H1 (cell line): ENCODE results near the gene NCR2. TPM values are rescaled to one million over a fixed set of nuclear protein-coding genes. Genes with fewer than 3 reads are reported as not detected.

ENCODE experiments used
- CTCF ChIA-PET: fragments of 300-600 bp; sonication (Branson Sonifier 250); formaldehyde crosslinking; loops from one replicate; lab custom pipeline; 2021; ENCODE audit not compliant: partially characterized antibody; lab: Charles Lee
- POLR2A ChIA-PET: fragments of 300-600 bp; sonication (Branson Sonifier 250); formaldehyde crosslinking; loops from one replicate; lab custom pipeline; 2021; ENCODE audit warnings: inconsistent platforms; ENCODE audit not compliant: partially characterized antibody; lab: Charles Lee
- DNase-seq, 2 experiments: peaks; one replicate each; pipeline versions ENCODE4 v3.0.0 to v3.0.0-alpha.2; 2010 to 2022; ENCODE audit warnings: low spot score in 2 of 2, low read depth in 1 of 2, mixed read lengths in 1 of 2
- FAIRE-seq: peaks from 2 replicates; lab custom pipeline; 2011; peaks lifted over from hg19 to GRCh38; lab: Jason Lieb, UNC
- H2AFZ ChIP-seq: 2 replicates; pipeline ENCODE4 v1.8.1; 2012; ENCODE audit warnings: low read length, inconsistent platforms
- H2AK5ac ChIP-seq: 2 replicates; pipeline ENCODE4 v1.6.1; 2013; ENCODE audit warnings: low read depth, low read length
- H2BK120ac ChIP-seq: replicated peaks from 2 replicates; pipeline ENCODE3; 2013; ENCODE audit warnings: low read depth, low read length, inconsistent platforms
- H2BK12ac ChIP-seq: 2 replicates; pipeline ENCODE4 v1.6.1; 2013; ENCODE audit warnings: low read depth, low read length
- H2BK15ac ChIP-seq: 2 replicates; pipeline ENCODE4 v1.6.1; 2013; ENCODE audit warnings: low read length
- H2BK20ac ChIP-seq: 2 replicates; pipeline ENCODE4 v1.6.1; 2013; ENCODE audit warnings: low read length
- H2BK5ac ChIP-seq: 2 replicates; pipeline ENCODE4 v1.6.1; 2013; ENCODE audit warnings: low read depth, low read length
- H3K14ac ChIP-seq: 2 replicates; pipeline ENCODE4 v1.6.1; 2013; ENCODE audit warnings: inconsistent platforms; ENCODE audit not compliant: insufficient read length
- H3K18ac ChIP-seq: 2 replicates; pipeline ENCODE4 v1.6.1; 2013; ENCODE audit warnings: low read length; ENCODE audit errors: extremely low read depth
- H3K23ac ChIP-seq: 2 replicates; pipeline ENCODE4 v1.6.1; 2013; ENCODE audit warnings: inconsistent platforms; ENCODE audit not compliant: insufficient read length
- H3K23me2 ChIP-seq: 2 replicates; pipeline ENCODE4 v1.6.1; 2013; ENCODE audit warnings: low read depth, low read length
- H3K27ac ChIP-seq: 2 replicates; pipeline ENCODE4 v1.6.1; 2011; ENCODE audit warnings: low read depth, low read length, inconsistent platforms
- H3K27me3 ChIP-seq, 4 experiments: replicated peaks in 1 of 4; 1 replicate in 1 of 4; 2 replicates in 3 of 4; pipeline versions ENCODE4 v1.6.1 to v1.8.1; 2011 to 2013; ENCODE audit warnings: low read length in 3 of 4, mild to moderate bottlenecking in 3 of 4, inconsistent platforms in 2 of 4, mixed read lengths in 2 of 4, moderate library complexity in 1 of 4; ENCODE audit not compliant: control insufficient read depth in 3 of 4, insufficient read depth in 3 of 4; ENCODE audit errors: extremely low read depth in 1 of 4
- H3K36me3 ChIP-seq, 4 experiments: 2 replicates each; pipeline versions ENCODE4 v1.6.1 to v1.8.1; 2011 to 2013; ENCODE audit warnings: mild to moderate bottlenecking in 4 of 4, low read length in 3 of 4, moderate library complexity in 2 of 4, control low read depth in 1 of 4, inconsistent platforms in 1 of 4; ENCODE audit not compliant: insufficient read depth in 4 of 4, control insufficient read depth in 2 of 4
- H3K4ac ChIP-seq: replicated peaks from 2 replicates; pipeline ENCODE3; 2013; ENCODE audit warnings: low read length, low read depth, mixed read lengths, inconsistent platforms; ENCODE audit not compliant: insufficient read length
- H3K4me1 ChIP-seq, 4 experiments: replicated peaks in 1 of 4; 1 replicate in 1 of 4; 2 replicates in 3 of 4; pipeline versions ENCODE4 v1.6.1 to v1.8.1; 2011 to 2013; ENCODE audit warnings: low read length in 3 of 4, inconsistent platforms in 2 of 4, mixed read lengths in 1 of 4; ENCODE audit not compliant: insufficient read depth in 4 of 4, control insufficient read depth in 3 of 4
- H3K4me2 ChIP-seq, 2 experiments: 2 replicates each; pipeline versions ENCODE4 v1.6.1 to v1.8.1; 2011 to 2013; ENCODE audit warnings: low read depth in 2 of 2, low read length in 2 of 2, control low read depth in 1 of 2, inconsistent platforms in 1 of 2, mild to moderate bottlenecking in 1 of 2; ENCODE audit not compliant: insufficient read depth in 1 of 2
- H3K4me3 ChIP-seq, 4 experiments: fragments of 200-600, 300-600 bp in 1 of 4; sonication (generic), shearing (Covaris generic), sonication (Bioruptor Twin) in 1 of 4; 2 replicates each; pipeline versions ENCODE4 v1.5.1 to v1.8.1; 2011 to 2016; ENCODE audit warnings: low read length in 4 of 4, low read depth in 3 of 4, control low read depth in 2 of 4, inconsistent platforms in 2 of 4, mild to moderate bottlenecking in 2 of 4, mixed read lengths in 1 of 4, moderate library complexity in 1 of 4; ENCODE audit not compliant: insufficient read depth in 2 of 4; ENCODE audit errors: extremely low read depth in 1 of 4
- H3K56ac ChIP-seq: replicated peaks from 2 replicates; pipeline ENCODE3; 2013; ENCODE audit warnings: low read depth, mild to moderate bottlenecking, mixed read lengths, low read length, inconsistent platforms; ENCODE audit not compliant: insufficient read length
- H3K79me1 ChIP-seq: 2 replicates; pipeline ENCODE4 v1.6.1; 2013; ENCODE audit warnings: low read depth, low read length, control low read depth
- H3K79me2 ChIP-seq, 2 experiments: 2 replicates each; pipeline versions ENCODE4 v1.6.1 to v1.8.1; 2012 to 2013; ENCODE audit warnings: low read length in 2 of 2, mild to moderate bottlenecking in 2 of 2, inconsistent platforms in 1 of 2; ENCODE audit not compliant: insufficient read depth in 2 of 2, control insufficient read depth in 1 of 2
- H3K9ac ChIP-seq, 4 experiments: replicated peaks in 1 of 4; 1 replicate in 1 of 4; 2 replicates in 3 of 4; pipeline versions ENCODE4 v1.6.1 to v1.8.1; 2011 to 2013; ENCODE audit warnings: low read depth in 3 of 4, low read length in 3 of 4, control low read depth in 2 of 4, mild to moderate bottlenecking in 2 of 4, moderate library complexity in 2 of 4, inconsistent platforms in 1 of 4; ENCODE audit errors: extremely low read depth in 1 of 4
- H3K9me3 ChIP-seq, 2 experiments: 2 replicates each; pipeline versions ENCODE4 v1.6.1 to v1.8.1; 2012 to 2013; ENCODE audit warnings: mild to moderate bottlenecking in 2 of 2, moderate library complexity in 2 of 2, control low read depth in 1 of 2, inconsistent platforms in 1 of 2, low read depth in 1 of 2, low read length in 1 of 2, mixed read lengths in 1 of 2; ENCODE audit not compliant: insufficient read depth in 2 of 2
- H4K20me1 ChIP-seq, 2 experiments: replicated peaks in 1 of 2; 2 replicates each; pipeline versions ENCODE3 to v1.8.1; 2011 to 2013; ENCODE audit warnings: inconsistent platforms in 2 of 2, low read length in 2 of 2, mild to moderate bottlenecking in 1 of 2; ENCODE audit not compliant: insufficient read depth in 2 of 2, control insufficient read depth in 1 of 2
- H4K5ac ChIP-seq: 2 replicates; pipeline ENCODE4 v1.6.1; 2013; ENCODE audit warnings: low read length, low read depth, mixed read lengths, inconsistent platforms; ENCODE audit not compliant: insufficient read length
- H4K8ac ChIP-seq: 2 replicates; pipeline ENCODE4 v1.8.0; 2013; ENCODE audit warnings: mild to moderate bottlenecking, moderate library complexity, low read length, inconsistent platforms; ENCODE audit not compliant: insufficient read depth; ENCODE audit errors: extremely low read depth
- H4K91ac ChIP-seq: replicated peaks from 2 replicates; pipeline ENCODE3; 2013; ENCODE audit warnings: low read length, mixed read lengths, inconsistent platforms; ENCODE audit not compliant: insufficient read length
- ASH2L ChIP-seq: fragments of 200-600, 300-600 bp; sonication (generic); IDR thresholded peaks from one replicate; pipeline ENCODE4 v1.7.1; 2017; ENCODE audit warnings: low read length
- CTCF ChIP-seq, 3 experiments: IDR thresholded peaks; 1 replicate in 2 of 3; 2 replicates in 1 of 3; pipeline versions ENCODE4 v1.5.1 to v1.6.1; 2011; ENCODE audit warnings: low read length in 3 of 3, mild to moderate bottlenecking in 3 of 3, inconsistent platforms in 2 of 3, low read depth in 1 of 3, moderate library complexity in 1 of 3; ENCODE audit not compliant: insufficient read depth in 1 of 3; ENCODE audit errors: control extremely low read depth in 1 of 3
- KDM1A ChIP-seq: fragments of 200-600, 300-600 bp; sonication (generic); IDR thresholded peaks from 2 replicates; pipeline ENCODE4 v1.7.1; 2016; ENCODE audit warnings: mild to moderate bottlenecking, low read length, borderline replicate concordance
- KDM4A ChIP-seq: IDR thresholded peaks from one replicate; pipeline ENCODE4 v1.7.1; 2012; ENCODE audit warnings: low read depth, mild to moderate bottlenecking, moderate library complexity, low read length, inconsistent platforms; ENCODE audit not compliant: severe bottlenecking
- KDM5A ChIP-seq: fragments of 200-600 bp; IDR thresholded peaks from 2 replicates; pipeline ENCODE4 v1.7.1; 2012; ENCODE audit warnings: mild to moderate bottlenecking, low read length, inconsistent platforms, mixed read lengths
- POU5F1 ChIP-seq: IDR thresholded peaks from 2 replicates; pipeline ENCODE4 v1.6.1; 2011; ENCODE audit warnings: low read depth, mild to moderate bottlenecking, low read length, moderate library complexity
- RBBP5 ChIP-seq: IDR thresholded peaks from 2 replicates; pipeline ENCODE4 v1.7.1; 2012; ENCODE audit warnings: low read depth, mild to moderate bottlenecking, inconsistent platforms, low read length, moderate library complexity, borderline replicate concordance
- RFX5 ChIP-seq: IDR thresholded peaks from 2 replicates; pipeline ENCODE4 v1.6.1; 2011; ENCODE audit warnings: low read depth, low read length, improper control_type of control experiment, borderline replicate concordance
- SP4 ChIP-seq: IDR thresholded peaks from 2 replicates; pipeline ENCODE4 v1.6.1; 2012; ENCODE audit warnings: low read length, inconsistent platforms
- SUZ12 ChIP-seq: fragments of 200-600 bp; sonication (generic); IDR thresholded peaks from 2 replicates; pipeline ENCODE4 v1.6.1; 2012; ENCODE audit warnings: mild to moderate bottlenecking, inconsistent platforms, low read length, moderate library complexity, mixed read lengths
- WGBS, 2 experiments: shearing (Covaris generic) in 1 of 2; methylation state at CpG; one replicate each; pipeline versions ENCODE4 v1.1.6 to v1.1.7; 2013 to 2015; ENCODE audit warnings: low lambda C conversion rate in 2 of 2, mixed read lengths in 2 of 2, inconsistent platforms in 1 of 2, low coverage in 1 of 2, missing lambda C conversion rate in 1 of 2; ENCODE audit not compliant: insufficient replicate concordance in 2 of 2, insufficient coverage in 1 of 2, insufficient read length in 1 of 2; ENCODE audit errors: extremely low coverage in 1 of 2, missing lambda C conversion rate in 1 of 2; 5-methylcytosine and 5-hydroxymethylcytosine counted together
- polyA plus RNA-seq, 7 experiments: library from polyadenylated mRNA; depleted of rRNA in 3 of 7; stranded (reverse) in 5 of 7; unstranded in 2 of 7; fragments of >200 nt in 5 of 7; fragments of 200-250 nt in 2 of 7; gene quantifications; 1 replicate in 5 of 7; 2 replicates in 1 of 7; 4 replicates in 1 of 7; pipeline versions ENCODE4 v1.2.1 to v1.2.3, GENCODE V29; 2011 to 2013; ENCODE audit warnings: missing spikeins in 2 of 7, mixed read lengths in 2 of 7
- total RNA-seq: library from RNA; stranded (reverse); fragmentation: NEBNext Ultra II Directional; extraction: Animal tissue kit (Norgen Biotek cat#: 25700); gene quantifications from 2 replicates; pipeline ENCODE4 v1.2.1, GENCODE V29; 2021
- TF ChIP-seq, protein P1 (sequence below): IDR thresholded peaks from 2 replicates; pipeline ENCODE4 v1.6.1; 2012; ENCODE audit warnings: inconsistent platforms

NCR2 gene
- total and polyA plus RNA-seq, 2 of the 8 experiments (the other 6 are each of a cell fraction or from before 2014, with no cell fraction given): not detected

GRCh38 chr6:41338659-41339058, 3.3 kb downstream of the NCR2 start:
- no peak overlapping the region for H3K9ac ChIP-seq
- CTCF ChIA-PET: interaction anchor here (0.7 to 4.2 kb wide), 9 partner anchors 10 to 367 kb away, joined by 3 to 20 read pairs (median 3); no protein-coding TSS in a partner anchor
- no peak for TF ChIP-seq SUZ12
- no peak for TF ChIP-seq KDM5A
- no peak for TF ChIP-seq CTCF (IDR thresholded peaks at IDR 0.05; ENCODE audit: control extremely low read depth in 1 of 3, insufficient read depth in 1 of 3, low read depth in 1 of 3, low read length in 3 of 3)
- no peak for TF ChIP-seq SP4
- TF ChIP-seq KDM4A: no peak
- TF ChIP-seq KDM1A: no peak
- TF ChIP-seq, protein P1, sequence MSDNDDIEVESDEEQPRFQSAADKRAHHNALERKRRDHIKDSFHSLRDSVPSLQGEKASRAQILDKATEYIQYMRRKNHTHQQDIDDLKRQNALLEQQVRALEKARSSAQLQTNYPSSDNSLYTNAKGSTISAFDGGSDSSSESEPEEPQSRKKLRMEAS: no peak
- no peak for TF ChIP-seq RFX5
- TF ChIP-seq POU5F1: no peak
- TF ChIP-seq RBBP5: no peak
- TF ChIP-seq ASH2L: no peak
- TF ChIP-seq, all 59 proteins: peak for 0
- no peak overlapping the region for H3K23ac ChIP-seq
- H2BK5ac ChIP-seq: no peak overlapping the region
- WGBS, 2 experiments: 90% methylated on average over 4 of the region's 4 CpGs; no CpG with 5 or more reads in 1 of the 2 experiments
- no peak overlapping the region for H2AK5ac ChIP-seq
- H3K18ac ChIP-seq: no peak overlapping the region
- H3K56ac ChIP-seq: no peak overlapping the region
- H4K20me1 ChIP-seq: no peaks in the 10 kb centered on the region
- no peak overlapping the region for H2AFZ ChIP-seq
- no peaks in the 10 kb centered on the region for H3K79me1 ChIP-seq
- H3K4me3 ChIP-seq: no peak overlapping the region
- H3K36me3 ChIP-seq: no peaks in the 10 kb centered on the region
- H2BK12ac ChIP-seq: no peak overlapping the region
- H3K14ac ChIP-seq: no peak overlapping the region
- no peak overlapping the region for H4K91ac ChIP-seq
- POLR2A ChIA-PET: no interaction called here
- H4K8ac ChIP-seq: no peak overlapping the region
- H3K4ac ChIP-seq: no peak overlapping the region
- H2BK120ac ChIP-seq: no peak overlapping the region
- H3K27ac ChIP-seq: no peak overlapping the region
- H3K23me2 ChIP-seq: no peaks in the 10 kb centered on the region
- 0 out of 7 replicates have a peak, but pooled peaks cover 0 to 2% (median 0%) of the 10 kb centered on the region in 4 experiments for H3K27me3 ChIP-seq
- FAIRE-seq (no peak), DNase-seq (no peak)
- H3K9me3 ChIP-seq: no peaks in the 10 kb centered on the region
- H4K5ac ChIP-seq: no peak overlapping the region
- H3K4me2 ChIP-seq: no peak overlapping the region
- peaks cover 0 to 5% (median under 1%) of the 10 kb centered on the region in 4 experiments; a peak in 1 of 7 replicates for H3K4me1 ChIP-seq
- H3K79me2 ChIP-seq: no peaks in the 10 kb centered on the region
- H2BK20ac ChIP-seq: no peak overlapping the region
- no peak overlapping the region for H2BK15ac ChIP-seq
